ENCODE results near the gene CNTNAP5.

The CNTNAP5 gene

GRCh38 chr2:124264551-124265091 is 239.5 kb downstream of the CNTNAP5 start:
- no peak for ATAC-seq
- no peak for TF ChIP-seq ZNF565 (CRISPR knock-in tag; conservative IDR thresholded peaks at IDR 0.05; ENCODE audit: low read depth)
- TF ChIP-seq ZC3H10 (CRISPR knock-in tag; IDR thresholded peaks at IDR 0.05) = no peak
- TF ChIP-seq ZFP30 (CRISPR knock-in tag; IDR thresholded peaks at IDR 0.05) = no peak
- TF ChIP-seq PPARA (CRISPR knock-in tag; IDR thresholded peaks at IDR 0.05; ENCODE audit: borderline replicate concordance) = no peak
- TF ChIP-seq OSR1 (CRISPR knock-in tag; IDR thresholded peaks at IDR 0.05) = no peak
- TF ChIP-seq CREB5 (CRISPR knock-in tag; IDR thresholded peaks at IDR 0.05; ENCODE audit: low read depth) = no peak
- TF ChIP-seq CSRNP3 (CRISPR knock-in tag; IDR thresholded peaks at IDR 0.05) = no peak
- TF ChIP-seq RARB (CRISPR knock-in tag; IDR thresholded peaks at IDR 0.05) = no peak
- no peak for TF ChIP-seq TSHZ2 (CRISPR knock-in tag; IDR thresholded peaks at IDR 0.05)
- TF ChIP-seq BACH2 (CRISPR knock-in tag; IDR thresholded peaks at IDR 0.05; ENCODE audit: borderline replicate concordance) = no peak
- TF ChIP-seq ISL1 (CRISPR knock-in tag; IDR thresholded peaks at IDR 0.05) = no peak
- no peak for TF ChIP-seq CSDC2 (CRISPR knock-in tag; IDR thresholded peaks at IDR 0.05)
- TF ChIP-seq PATZ1 (CRISPR knock-in tag; IDR thresholded peaks at IDR 0.05; ENCODE audit: borderline replicate concordance) = no peak
- TF ChIP-seq ZNF70 (CRISPR knock-in tag; IDR thresholded peaks at IDR 0.05) = no peak
- TF ChIP-seq ZNF8 (CRISPR knock-in tag; IDR thresholded peaks at IDR 0.05) = no peak

GRCh38 chr2:124267794-124268193 is 242.7 kb downstream of the CNTNAP5 start:
- ATAC-seq = no peak
- TF ChIP-seq CSRNP3 (CRISPR knock-in tag; IDR thresholded peaks at IDR 0.05) (no peak), ZFP3 (CRISPR knock-in tag; IDR thresholded peaks at IDR 0.05) (no peak), PATZ1 (CRISPR knock-in tag; IDR thresholded peaks at IDR 0.05; ENCODE audit: borderline replicate concordance) (no peak), ZNF8 (CRISPR knock-in tag; IDR thresholded peaks at IDR 0.05) (no peak), ESRRG (CRISPR knock-in tag; IDR thresholded peaks at IDR 0.05) (no peak), ZC3H10 (CRISPR knock-in tag; IDR thresholded peaks at IDR 0.05) (no peak), CREB5 (CRISPR knock-in tag; IDR thresholded peaks at IDR 0.05; ENCODE audit: low read depth) (no peak), TSHZ2 (CRISPR knock-in tag; IDR thresholded peaks at IDR 0.05) (no peak), ISL1 (CRISPR knock-in tag; IDR thresholded peaks at IDR 0.05) (no peak), ZNF565 (CRISPR knock-in tag; conservative IDR thresholded peaks at IDR 0.05; ENCODE audit: low read depth) (no peak), GLIS3 (CRISPR knock-in tag; IDR thresholded peaks at IDR 0.05) (no peak), CSDC2 (CRISPR knock-in tag; IDR thresholded peaks at IDR 0.05) (no peak), PPARA (CRISPR knock-in tag; IDR thresholded peaks at IDR 0.05; ENCODE audit: borderline replicate concordance) (no peak), SNAI2 (CRISPR knock-in tag; IDR thresholded peaks at IDR 0.05) (no peak), ZNF70 (CRISPR knock-in tag; IDR thresholded peaks at IDR 0.05) (no peak), POU6F1 (CRISPR knock-in tag; IDR thresholded peaks at IDR 0.05; ENCODE audit: borderline replicate concordance, low read depth) (no peak), TOX (CRISPR knock-in tag; IDR thresholded peaks at IDR 0.05; ENCODE audit: borderline replicate concordance) (no peak), RARB (CRISPR knock-in tag; IDR thresholded peaks at IDR 0.05) (no peak), OSR1 (CRISPR knock-in tag; IDR thresholded peaks at IDR 0.05) (no peak)

Measured in SK-N-SH treated with all-trans-retinoic acid at 6 μM for 48 hours (cell line).